K562 (cell line): ENCODE results near the gene DNAJC8. TPM values are rescaled to one million over a fixed set of nuclear protein-coding genes. Genes with fewer than 3 reads are reported as not detected.

Experiments used
- ARHGAP35 ChIP-seq: fragments of 450-650 bp; IDR thresholded peaks from 2 replicates; pipeline ENCODE4 v1.6.1; 2018; ENCODE audit not compliant: partially characterized antibody
- C11orf30 ChIP-seq: fragments of 450-650 bp; IDR thresholded peaks from 2 replicates; pipeline ENCODE4 v1.6.1; 2016; ENCODE audit warnings: low read depth, mild to moderate bottlenecking
- CBFA2T2 ChIP-seq: fragments of 450-650 bp; conservative IDR thresholded peaks from 2 replicates; pipeline ENCODE4 v1.6.1; 2017; ENCODE audit warnings: mild to moderate bottlenecking
- CGGBP1 ChIP-seq: fragments of 250-450 bp; sonication (Bioruptor Pico); IDR thresholded peaks from 2 replicates; pipeline ENCODE4 v1.9.0; 2021; ENCODE audit warnings: mild to moderate bottlenecking
- ERF ChIP-seq: fragments of 450-650 bp; formaldehyde crosslinking; IDR thresholded peaks from 2 replicates; pipeline ENCODE4 v1.4.0; 2020; ENCODE audit warnings: mild to moderate bottlenecking, mixed read lengths
- ETV5 ChIP-seq: sonication (generic); formaldehyde crosslinking; IDR thresholded peaks from 2 replicates; pipeline ENCODE4 v1.4.0; 2020; ENCODE audit warnings: low read depth, mild to moderate bottlenecking, missing genetic modification reagents
- FOS ChIP-seq: IDR thresholded peaks from 3 replicates; pipeline ENCODE4 v1.6.1; 2011; ENCODE audit not compliant: insufficient read length; ENCODE audit errors: extremely low read depth
- FOXM1 ChIP-seq, 2 experiments: fragments of 450-650 bp in 1 of 2; sonication (generic) in 1 of 2; formaldehyde crosslinking in 1 of 2; IDR thresholded peaks; 2 replicates each; pipeline versions ENCODE4 v1.6.1 to v1.9.0; 2017 to 2022; ENCODE audit warnings: low read depth in 2 of 2, mild to moderate bottlenecking in 2 of 2, missing genetic modification reagents in 1 of 2, moderate library complexity in 1 of 2
- GTF2B ChIP-seq: IDR thresholded peaks from 2 replicates; pipeline ENCODE4 v1.6.1; 2011; ENCODE audit not compliant: insufficient read length; ENCODE audit errors: extremely low read depth
- IRF2 ChIP-seq: sonication (generic); formaldehyde crosslinking; IDR thresholded peaks from 2 replicates; pipeline ENCODE4 v1.8.1; 2022; ENCODE audit warnings: mild to moderate bottlenecking, missing genetic modification reagents
- JUNB ChIP-seq: fragments of 450-650 bp; formaldehyde crosslinking; conservative IDR thresholded peaks from 2 replicates; pipeline ENCODE4 v1.4.0; 2020; ENCODE audit warnings: mild to moderate bottlenecking
- KLF10 ChIP-seq: fragments of 250-450 bp; sonication (Bioruptor Pico); IDR thresholded peaks from 2 replicates; pipeline ENCODE4 v1.6.1; 2021; ENCODE audit warnings: matching md5 sums
- MTA2 ChIP-seq: fragments of 450-650 bp; IDR thresholded peaks from 2 replicates; pipeline ENCODE4 v1.6.1; 2016; ENCODE audit warnings: low read depth
- NBN ChIP-seq: fragments of 450-650 bp; IDR thresholded peaks from 2 replicates; pipeline ENCODE4 v1.6.1; 2016; ENCODE audit warnings: low read depth, mild to moderate bottlenecking
- POLR3G ChIP-seq: IDR thresholded peaks from 2 replicates; pipeline ENCODE4 v1.6.1; 2011; ENCODE audit not compliant: insufficient read length, insufficient replicate concordance; ENCODE audit errors: extremely low read depth
- RHOXF2B ChIP-seq: fragments of 250-450 bp; sonication (Bioruptor Pico); conservative IDR thresholded peaks from 2 replicates; pipeline ENCODE4 v1.5.1; 2021
- TEAD2 ChIP-seq: fragments of 450-650 bp; IDR thresholded peaks from 2 replicates; pipeline ENCODE4 v1.6.1; 2016; ENCODE audit warnings: missing genetic modification characterization, control low read depth, missing compliant biosample characterization
- XRCC4 ChIP-seq: IDR thresholded peaks from one replicate; pipeline ENCODE4 v1.6.1; 2011; ENCODE audit not compliant: insufficient read depth, insufficient read length; ENCODE audit errors: extremely low read depth
- ZBTB49 ChIP-seq: sonication (generic); formaldehyde crosslinking; IDR thresholded peaks from 2 replicates; pipeline ENCODE4 v1.8.0; 2022; ENCODE audit warnings: missing genetic modification reagents, mild to moderate bottlenecking, borderline replicate concordance
- ZKSCAN8 ChIP-seq: fragments of 200-800 bp; sonication (Bioruptor generic); IDR thresholded peaks from 2 replicates; pipeline ENCODE4 v1.6.1; 2016; ENCODE audit warnings: missing genetic modification characterization, missing compliant biosample characterization
- ZNF124 ChIP-seq: sonication (generic); formaldehyde crosslinking; IDR thresholded peaks from 2 replicates; pipeline ENCODE4 v1.8.1; 2022; ENCODE audit warnings: missing genetic modification reagents
- ZNF175 ChIP-seq: fragments of 200-800 bp; sonication (Bioruptor generic); IDR thresholded peaks from 2 replicates; pipeline ENCODE4 v1.6.1; 2016; ENCODE audit warnings: low read depth, mild to moderate bottlenecking, missing genetic modification characterization, missing compliant biosample characterization
- ZNF217 ChIP-seq: sonication (generic); formaldehyde crosslinking; IDR thresholded peaks from 2 replicates; pipeline ENCODE4 v1.8.0; 2022; ENCODE audit warnings: mild to moderate bottlenecking, missing genetic modification reagents
- ZNF282 ChIP-seq: sonication (generic); formaldehyde crosslinking; IDR thresholded peaks from 2 replicates; pipeline ENCODE4 v1.8.1; 2023; ENCODE audit warnings: missing genetic modification reagents
- ZNF444 ChIP-seq: fragments of 250-450 bp; sonication (Bioruptor Pico); IDR thresholded peaks from 2 replicates; pipeline ENCODE4 v1.4.0; 2020; ENCODE audit warnings: mild to moderate bottlenecking, moderate library complexity
- ZNF551 ChIP-seq: fragments of 250-450 bp; sonication (Bioruptor Pico); IDR thresholded peaks from 2 replicates; pipeline ENCODE4 v1.5.0; 2021; ENCODE audit warnings: mild to moderate bottlenecking, moderate library complexity
- ZNF778 ChIP-seq: fragments of 450-650 bp; formaldehyde crosslinking; IDR thresholded peaks from 2 replicates; pipeline ENCODE4 v1.4.0; 2020; ENCODE audit warnings: mild to moderate bottlenecking, moderate library complexity
- polyA plus RNA-seq, 8 experiments: library from polyadenylated mRNA; depleted of rRNA in 4 of 8; stranded (reverse) in 5 of 8; unstranded in 3 of 8; fragments of >200 nt; fragmentation: Nextera tagmentation in 2 of 8; fragmentation: Illumina TruSeq in 1 of 8; extraction: Ambion mirVana in 2 of 8; extraction: Trizol in 1 of 8; gene quantifications; 2 replicates each; pipeline versions ENCODE4 v1.2.1 to v1.2.3, GENCODE V29; 2011 to 2014; ENCODE audit warnings: inconsistent platforms in 1 of 8, missing spikeins in 1 of 8
- total RNA-seq, 7 experiments: library from RNA; depleted of rRNA in 6 of 7; stranded (reverse); fragments of >200 nt in 6 of 7; fragmentation: Illumina TruSeq in 2 of 7; extraction: Trizol in 2 of 7; gene quantifications; 2 replicates each; pipeline versions ENCODE4 v1.2.1 to v1.2.3, GENCODE V29; 2011 to 2021; ENCODE audit warnings: low replicate concordance in 1 of 7

DNAJC8 gene
- total and polyA plus RNA-seq, 9 of the 15 experiments (the other 6 are each of a cell fraction or from before 2014, with no cell fraction given) = 143 to 508 (median 209) TPM

- TF ChIP-seq ZKSCAN8 = no peak
- no peak for TF ChIP-seq ZNF778 (CRISPR knock-in tag)
- TF ChIP-seq ZNF444 (CRISPR knock-in tag) = no peak
- TF ChIP-seq ERF = no peak
- peak; percentile 40; the same call in 1 of the 2 replicates for TF ChIP-seq NBN
- TF ChIP-seq CBFA2T2 = no peak
- no peak for TF ChIP-seq IRF2
- TF ChIP-seq RHOXF2B = no peak
- TF ChIP-seq MTA2 = no peak
- TF ChIP-seq ETV5 (CRISPR knock-in tag) = peak; percentile 75
- peak; percentile 99 for TF ChIP-seq FOS
- peak; percentile 23; the same call in 1 of the 2 replicates for TF ChIP-seq FOXM1 (IDR thresholded peaks at IDR 0.05; ENCODE audit: low read depth)
- TF ChIP-seq FOXM1 (CRISPR knock-in tag; IDR thresholded peaks at IDR 0.05; ENCODE audit: low read depth) = peak; percentile 46; the same call in 1 of the 2 replicates
- TF ChIP-seq XRCC4 = no peak
- no peak for TF ChIP-seq ZNF282 (CRISPR knock-in tag)
- TF ChIP-seq TEAD2 (tag) = no peak
- TF ChIP-seq ZNF175 (CRISPR knock-in tag) = no peak
- peak; percentile 79 for TF ChIP-seq C11orf30
- TF ChIP-seq ZNF217 (CRISPR knock-in tag) = no peak
- no peak for TF ChIP-seq ZBTB49
- no peak for TF ChIP-seq ZNF124 (CRISPR knock-in tag)
- TF ChIP-seq JUNB = no peak
- no peak for TF ChIP-seq POLR3G
- TF ChIP-seq ZNF551 (CRISPR knock-in tag) = no peak
- TF ChIP-seq CGGBP1 (CRISPR knock-in tag) = 0 out of 2 replicates have a peak, but pooled peaks have one; percentile 13
- TF ChIP-seq ARHGAP35 = no peak
- TF ChIP-seq GTF2B = no peak
- no peak for TF ChIP-seq KLF10
Observed at GRCh38 chr1:28235755-28236655, 3.2 kb upstream of the DNAJC8 start, which contains the start of gene ATP5IF1 (continued).
